ENCODE data around the gene AK5.
A peak's percentile ranks its signal among the peaks of the same experiment; 100 is the strongest.

GRCh38 chr1:77416692-77417450 lies 135.1 kb downstream of the AK5 start:
- peak; percentile 27; the same call in 1 of the 2 replicates for TF ChIP-seq CTCF (IDR thresholded peaks at IDR 0.05; ENCODE audit: low read depth, low read length)
- no peak for TF ChIP-seq EZH2phosphoT487 (IDR thresholded peaks at IDR 0.05; ENCODE audit: low read depth)

All from OCI-LY3 (cell line).